PC-3 (cell line): ENCODE results near the gene CHST8. TPM values are rescaled to one million over a fixed set of nuclear protein-coding genes. Genes with fewer than 3 reads are reported as not detected.

ENCODE experiments used
- ATAC-seq: fragments of 200-7000 bp; cut with Tn5 transposase; 2 replicates; pipeline ENCODE4 v1.9.1; 2020; ENCODE audit warnings: mild to moderate bottlenecking, moderate library complexity
- BruUV-seq: library from RNA; stranded (reverse); fragments of 400-500 nt; replicated peaks from 2 replicates; lab custom pipeline; 2021; lab: Mats Ljungman, UMichigan
- CTCF ChIA-PET: fragments of 300-600 bp; sonication (Branson Sonifier 250); formaldehyde crosslinking; loops from one replicate; lab custom pipeline; 2022; ENCODE audit warnings: antibody characterized with exemption; lab: Charles Lee
- POLR2A ChIA-PET: fragments of 300-600 bp; sonication (Branson Sonifier 250); formaldehyde crosslinking; loops from one replicate; lab custom pipeline; 2022; ENCODE audit warnings: antibody characterized with exemption; ENCODE audit not compliant: unreplicated experiment; lab: Charles Lee
- DNase-seq: peaks from one replicate; pipeline ENCODE4 v3.0.0-alpha.2; 2015
- H2AFZ ChIP-seq: fragments of 300-600 bp; sonication (generic); 2 replicates; pipeline ENCODE4 v1.6.0; 2016; ENCODE audit warnings: antibody characterized with exemption, low read length
- H3F3A ChIP-seq: fragments of 300-600 bp; sonication (generic); one replicate; pipeline ENCODE4 v1.6.0; 2017; ENCODE audit warnings: antibody characterized with exemption, low read length, control low read depth, mild to moderate bottlenecking; ENCODE audit not compliant: unreplicated experiment
- H3K27ac ChIP-seq: fragments of 300-600 bp; sonication (generic); 2 replicates; pipeline ENCODE4 v1.5.1; 2016; ENCODE audit warnings: mild to moderate bottlenecking, low read length
- H3K27me3 ChIP-seq: fragments of 300-600 bp; sonication (generic); 2 replicates; pipeline ENCODE4 v1.6.1; 2016; ENCODE audit warnings: low read length, mixed read lengths
- H3K36me3 ChIP-seq: fragments of 300-600 bp; sonication (generic); 2 replicates; pipeline ENCODE4 v1.6.1; 2016; ENCODE audit warnings: low read depth, mixed run types, low read length, mixed read lengths
- H3K4me1 ChIP-seq: fragments of 300-600 bp; sonication (generic); 2 replicates; pipeline ENCODE4 v1.5.1; 2016; ENCODE audit warnings: low read length; ENCODE audit not compliant: insufficient read depth
- H3K4me2 ChIP-seq: fragments of 300-600 bp; sonication (generic); 2 replicates; pipeline ENCODE4 v1.6.0; 2016; ENCODE audit warnings: low read length
- H3K4me3 ChIP-seq: fragments of 300-600 bp; sonication (generic); 2 replicates; pipeline ENCODE4 v1.5.1; 2016; ENCODE audit warnings: mild to moderate bottlenecking, low read length, mixed read lengths
- H3K79me2 ChIP-seq: fragments of 300-600 bp; sonication (generic); 2 replicates; pipeline ENCODE4 v1.6.1; 2017; ENCODE audit warnings: low read length, mixed read lengths
- H3K9ac ChIP-seq: fragments of 300-600 bp; sonication (generic); 2 replicates; pipeline ENCODE4 v1.6.0; 2016; ENCODE audit warnings: mild to moderate bottlenecking, low read length
- H3K9me2 ChIP-seq: fragments of 300-600 bp; sonication (generic); replicated peaks from 2 replicates; pipeline ENCODE4 v1.6.1; 2016; ENCODE audit warnings: mixed run types, low read length, mixed read lengths
- H3K9me3 ChIP-seq: fragments of 300-600 bp; sonication (generic); 2 replicates; pipeline ENCODE4 v1.6.1; 2016; ENCODE audit warnings: low read length, mixed read lengths
- H4K20me1 ChIP-seq: fragments of 300-600 bp; sonication (generic); 2 replicates; pipeline ENCODE4 v1.6.1; 2016; ENCODE audit warnings: low read length, mixed read lengths
- CTCF ChIP-seq: fragments of 300-600 bp; sonication (generic); conservative IDR thresholded peaks from 2 replicates; pipeline ENCODE4 v1.5.1; 2017; ENCODE audit warnings: antibody characterized with exemption, low read depth, mild to moderate bottlenecking, low read length
- EZH2 ChIP-seq: fragments of 300-600 bp; sonication (generic); IDR thresholded peaks from one replicate; pipeline ENCODE4 v1.6.1; 2017; ENCODE audit warnings: antibody characterized with exemption, mild to moderate bottlenecking, low read length; ENCODE audit not compliant: unreplicated experiment
- EZH2phosphoT487 ChIP-seq: fragments of 300-600 bp; sonication (generic); IDR thresholded peaks from 2 replicates; pipeline ENCODE4 v1.6.1; 2018; ENCODE audit warnings: mild to moderate bottlenecking, antibody characterized with exemption, low read length, borderline replicate concordance
- intact Hi-C: fragments of 100-400 bp; cut with micrococcal nuclease; formaldehyde crosslinking; loops from 2 replicates; pipeline ENCODE4 v1.9.0; 2023
- total RNA-seq: library from RNA; depleted of rRNA; stranded (reverse); fragments of >200 nt; gene quantifications from 2 replicates; pipeline ENCODE4 v1.2.3, GENCODE V29; 2014

CHST8 gene
- total RNA-seq, 1 experiment from 2014 or later: 0.36 TPM

DNA sequence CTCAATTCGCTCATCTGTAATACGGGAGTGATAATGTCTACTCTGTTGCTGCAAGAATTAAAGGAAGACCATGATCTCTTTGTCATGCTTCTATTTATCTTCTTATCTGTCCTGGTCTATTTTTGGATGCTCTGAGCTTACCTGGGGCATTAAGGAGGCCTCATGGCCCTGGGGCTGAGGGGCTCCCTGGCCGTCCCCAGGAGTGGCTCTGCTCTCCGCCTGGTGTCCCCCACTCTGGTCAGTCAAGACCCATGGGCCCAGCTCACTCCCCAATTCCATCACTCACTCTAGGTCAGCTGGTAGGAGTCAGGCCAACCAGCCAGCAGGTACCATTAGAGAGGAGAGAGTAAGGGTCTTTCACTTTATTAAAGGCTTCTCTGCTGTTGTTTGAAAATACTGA lies 1.1 kb upstream of the CHST8 start:
- Histone ChIP-seq H3K27me3 (peaks cover 51% of the 10 kb centered on the region), H3K9me2 (no peaks in the 10 kb centered on the region), H3F3A (no peaks in the 10 kb centered on the region), H4K20me1 (no peaks in the 10 kb centered on the region), H3K9ac (no peak overlapping the region), H3K27ac (no peak overlapping the region), H3K9me3 (no peaks in the 10 kb centered on the region), H2AFZ (no peak overlapping the region), H3K36me3 (no peaks in the 10 kb centered on the region), H3K4me1 (no peaks in the 10 kb centered on the region), H3K79me2 (no peaks in the 10 kb centered on the region), H3K4me3 (no peak overlapping the region), H3K4me2 (no peak overlapping the region)
- ChIA-PET CTCF (no interaction called here), POLR2A (no interaction called here)
- no peak for TF ChIP-seq CTCF
- no peak for TF ChIP-seq EZH2phosphoT487
- TF ChIP-seq EZH2: no peak
- no TSS peak for BruUV-seq
- intact Hi-C loops: no loop called here
- DNase-seq (no peak), ATAC-seq (no peak)

GRCh38 chr19:33621065-33621785 lies 528 bp upstream of the CHST8 start:
- H3K4me1 ChIP-seq: no peaks in the 10 kb centered on the region
- ChIA-PET POLR2A (no interaction called here), CTCF (no interaction called here)
- no peaks in the 10 kb centered on the region for H3K9me3 ChIP-seq
- no peak overlapping the region for H3K9ac ChIP-seq
- no peak for ATAC-seq
- H3K27ac ChIP-seq: no peak overlapping the region
- H3K9me2 ChIP-seq: no peaks in the 10 kb centered on the region
- H3K27me3 ChIP-seq: peaks cover 49% of the 10 kb centered on the region
- H3K79me2 ChIP-seq: no peaks in the 10 kb centered on the region
- DNase-seq: no peak
- no peaks in the 10 kb centered on the region for H4K20me1 ChIP-seq
- H2AFZ ChIP-seq: no peak overlapping the region
- TF ChIP-seq EZH2phosphoT487 (no peak), CTCF (no peak), EZH2 (no peak)
- H3K4me3 ChIP-seq: no peak overlapping the region
- intact Hi-C loops: no loop called here
- no peaks in the 10 kb centered on the region for H3F3A ChIP-seq
- no peaks in the 10 kb centered on the region for H3K36me3 ChIP-seq
- H3K4me2 ChIP-seq: no peak overlapping the region
- no TSS peak for BruUV-seq

GRCh38 chr19:33622505-33622808 lies 704 bp downstream of the CHST8 start:
- H3K4me3 ChIP-seq: no peak overlapping the region
- POLR2A ChIA-PET: no interaction called here
- DNase-seq (no peak), ATAC-seq (no peak)
- no peak overlapping the region for H3K27ac ChIP-seq
- H3K4me2 ChIP-seq: no peak overlapping the region
- no TSS peak for BruUV-seq
- H2AFZ ChIP-seq: no peak overlapping the region
- H3K27me3 ChIP-seq: peaks cover 49% of the 10 kb centered on the region
- TF ChIP-seq EZH2phosphoT487 (no peak), EZH2 (peak; percentile 40), CTCF (no peak)
- H3K36me3 ChIP-seq: no peaks in the 10 kb centered on the region
- H3K79me2 ChIP-seq: no peaks in the 10 kb centered on the region
- H3K9me3 ChIP-seq: no peaks in the 10 kb centered on the region
- H3F3A ChIP-seq: no peaks in the 10 kb centered on the region
- H3K4me1 ChIP-seq: no peaks in the 10 kb centered on the region
- intact Hi-C loops: no loop called here
- H4K20me1 ChIP-seq: no peaks in the 10 kb centered on the region
- H3K9me2 ChIP-seq: no peaks in the 10 kb centered on the region
- CTCF ChIA-PET: no interaction called here
- H3K9ac ChIP-seq: no peak overlapping the region
